HepG2 (cell line): ENCODE data around the gene LRRC28. TPM values are rescaled to one million over a fixed set of nuclear protein-coding genes. Genes with fewer than 3 reads are reported as not detected.

Source experiments
- ARHGAP35 ChIP-seq: sonication (generic); formaldehyde crosslinking; IDR thresholded peaks from 2 replicates; pipeline ENCODE4 v1.9.0; 2022; ENCODE audit warnings: mild to moderate bottlenecking, inconsistent platforms, moderate library complexity, missing genetic modification reagents, borderline replicate concordance
- BORCS8-MEF2B ChIP-seq: sonication (generic); formaldehyde crosslinking; IDR thresholded peaks from 2 replicates; pipeline ENCODE4 v1.8.0; 2022; ENCODE audit warnings: mild to moderate bottlenecking, missing genetic modification reagents
- CREM ChIP-seq, 2 experiments: sonication (generic) in 1 of 2; formaldehyde crosslinking in 1 of 2; IDR thresholded peaks; 2 replicates each; pipeline versions ENCODE4 v1.4.0 to v1.6.1; 2016 to 2020; ENCODE audit warnings: antibody characterized with exemption in 1 of 2, mild to moderate bottlenecking in 1 of 2, missing genetic modification reagents in 1 of 2
- CTCF ChIP-seq: sonication (generic); formaldehyde crosslinking; IDR thresholded peaks from 2 replicates; pipeline ENCODE4 v1.5.0; 2020; ENCODE audit warnings: mild to moderate bottlenecking, missing genetic modification reagents, moderate library complexity
- E2F2 ChIP-seq: sonication (generic); formaldehyde crosslinking; IDR thresholded peaks from 2 replicates; pipeline ENCODE4 v1.4.0; 2020; ENCODE audit warnings: missing genetic modification reagents, borderline replicate concordance
- EED ChIP-seq: sonication (generic); formaldehyde crosslinking; IDR thresholded peaks from 2 replicates; pipeline ENCODE4 v1.5.0; 2020; ENCODE audit warnings: mild to moderate bottlenecking, missing genetic modification reagents
- FOXA3 ChIP-seq: IDR thresholded peaks from 2 replicates; pipeline ENCODE4 v1.6.1; 2016; ENCODE audit warnings: missing genetic modification reagents, missing compliant biosample characterization
- IKZF5 ChIP-seq: IDR thresholded peaks from 2 replicates; pipeline ENCODE4 v1.6.1; 2018; ENCODE audit warnings: missing genetic modification reagents, mild to moderate bottlenecking, missing compliant biosample characterization
- IRF2 ChIP-seq: IDR thresholded peaks from 2 replicates; pipeline ENCODE4 v1.6.1; 2018; ENCODE audit warnings: missing genetic modification reagents, missing compliant biosample characterization
- KDM1A ChIP-seq: IDR thresholded peaks from 2 replicates; pipeline ENCODE4 v1.6.1; 2016; ENCODE audit warnings: missing compliant biosample characterization
- MEF2D ChIP-seq: sonication (generic); formaldehyde crosslinking; IDR thresholded peaks from 2 replicates; pipeline ENCODE4 v1.5.1; 2020; ENCODE audit warnings: mild to moderate bottlenecking, missing genetic modification reagents
- MEIS1 ChIP-seq: sonication (generic); formaldehyde crosslinking; IDR thresholded peaks from 2 replicates; pipeline ENCODE4 v1.9.0; 2021; ENCODE audit warnings: mild to moderate bottlenecking, missing genetic modification reagents, moderate library complexity, borderline replicate concordance
- MTA3 ChIP-seq: sonication (generic); formaldehyde crosslinking; IDR thresholded peaks from 2 replicates; pipeline ENCODE4 v1.4.0; 2020; ENCODE audit warnings: missing genetic modification reagents
- NR2F6 ChIP-seq, 2 experiments: IDR thresholded peaks; 2 replicates each; pipeline ENCODE4 v1.6.1; 2016; ENCODE audit warnings: antibody characterized with exemption in 1 of 2, mild to moderate bottlenecking in 1 of 2
- PREB ChIP-seq: sonication (generic); formaldehyde crosslinking; IDR thresholded peaks from 2 replicates; pipeline ENCODE4 v1.4.0; 2020; ENCODE audit warnings: missing genetic modification reagents
- PRMT3 ChIP-seq: sonication (generic); formaldehyde crosslinking; IDR thresholded peaks from 2 replicates; pipeline ENCODE4 v1.8.1; 2022; ENCODE audit warnings: low read depth, mild to moderate bottlenecking, moderate library complexity, missing genetic modification reagents, borderline replicate concordance
- SIX4 ChIP-seq: sonication (generic); formaldehyde crosslinking; IDR thresholded peaks from 2 replicates; pipeline ENCODE4 v1.4.0; 2020; ENCODE audit warnings: missing genetic modification reagents
- TEAD2 ChIP-seq: sonication (generic); formaldehyde crosslinking; IDR thresholded peaks from 2 replicates; pipeline ENCODE4 v1.9.0; 2021; ENCODE audit warnings: missing genetic modification reagents
- U2AF2 ChIP-seq: fragments of 200-400 bp; formaldehyde crosslinking; IDR thresholded peaks from 2 replicates; pipeline ENCODE4 v1.6.1; 2017; ENCODE audit warnings: low read depth, mild to moderate bottlenecking, low read length
- ZFX ChIP-seq: sonication (generic); formaldehyde crosslinking; IDR thresholded peaks from 2 replicates; pipeline ENCODE4 v1.4.0; 2020; ENCODE audit warnings: mild to moderate bottlenecking, low read depth, missing genetic modification reagents, moderate library complexity
- ZNF326 ChIP-seq: sonication (generic); formaldehyde crosslinking; IDR thresholded peaks from 2 replicates; pipeline ENCODE4 v1.4.0; 2020; ENCODE audit warnings: missing genetic modification reagents, borderline replicate concordance
- ZNF350 ChIP-seq: sonication (generic); formaldehyde crosslinking; IDR thresholded peaks from 2 replicates; pipeline ENCODE4 v1.4.0; 2020; ENCODE audit warnings: mild to moderate bottlenecking, low read depth, missing genetic modification reagents, borderline replicate concordance
- ZNF383 ChIP-seq: sonication (generic); formaldehyde crosslinking; IDR thresholded peaks from 2 replicates; pipeline ENCODE4 v1.4.0; 2020; ENCODE audit warnings: missing genetic modification reagents, mild to moderate bottlenecking, borderline replicate concordance
- ZNF644 ChIP-seq: IDR thresholded peaks from 2 replicates; pipeline ENCODE4 v1.6.1; 2016; ENCODE audit warnings: low read depth
- ZNF75D ChIP-seq: sonication (generic); formaldehyde crosslinking; IDR thresholded peaks from 2 replicates; pipeline ENCODE4 v1.8.1; 2023; ENCODE audit warnings: missing genetic modification reagents, mild to moderate bottlenecking, borderline replicate concordance
- ZSCAN25 ChIP-seq: sonication (generic); formaldehyde crosslinking; IDR thresholded peaks from 2 replicates; pipeline ENCODE4 v1.8.0; 2022; ENCODE audit warnings: mild to moderate bottlenecking, missing genetic modification reagents
- polyA plus RNA-seq, 8 experiments: library from polyadenylated mRNA; depleted of rRNA in 3 of 8; stranded (reverse) in 7 of 8; unstranded in 1 of 8; fragments of >200 nt; fragmentation: Illumina TruSeq in 4 of 8; extraction: Trizol in 4 of 8; gene quantifications; 2 replicates each; pipeline versions ENCODE4 v1.2.1 to v1.2.3, GENCODE V29; 2011 to 2016; ENCODE audit warnings: low read depth in 4 of 8, missing spikeins in 1 of 8, mixed read lengths in 1 of 8; ENCODE audit not compliant: insufficient read depth in 1 of 8
- total RNA-seq, 5 experiments: library from RNA; depleted of rRNA; stranded (reverse); fragments of >200 nt; fragmentation: Illumina TruSeq; extraction: Trizol; gene quantifications; 2 replicates each; pipeline ENCODE4 v1.2.3, GENCODE V29; 2016; ENCODE audit warnings: low read depth in 1 of 5

Gene LRRC28
- total and polyA plus RNA-seq, 2 of the 13 experiments (the other 11 are each of a cell fraction or from before 2014, with no cell fraction given) = 17.5 to 21.3 TPM

GRCh38 chr15:99305761-99306505, 54.7 kb downstream of the LRRC28 start (continued):
- TF ChIP-seq E2F2 (CRISPR knock-in tag) (no peak), CREM (IDR thresholded peaks at IDR 0.05) (no peak), CREM (CRISPR knock-in tag; IDR thresholded peaks at IDR 0.05) (no peak), ZFX (CRISPR knock-in tag) (no peak), ZNF326 (no peak), TEAD2 (CRISPR knock-in tag) (no peak), IRF2 (CRISPR knock-in tag) (no peak), MTA3 (CRISPR knock-in tag) (no peak), ZNF383 (no peak), CTCF (CRISPR knock-in tag) (no peak), ARHGAP35 (CRISPR knock-in tag) (no peak), PRMT3 (CRISPR knock-in tag) (no peak), ZNF644 (CRISPR knock-in tag) (no peak), MEIS1 (CRISPR knock-in tag) (no peak), SIX4 (CRISPR knock-in tag) (peak; percentile 72), PREB (CRISPR knock-in tag) (no peak), ZSCAN25 (no peak), ZNF350 (CRISPR knock-in tag) (no peak), U2AF2 (no peak), BORCS8-MEF2B (CRISPR knock-in tag) (no peak), FOXA3 (CRISPR knock-in tag) (no peak; the same call in 1 of the 2 replicates), ZNF75D (CRISPR knock-in tag) (no peak), MEF2D (CRISPR knock-in tag) (peak; percentile 69; the same call in 1 of the 2 replicates), EED (CRISPR knock-in tag) (no peak), IKZF5 (CRISPR knock-in tag) (no peak), NR2F6 (IDR thresholded peaks at IDR 0.05) (no peak), NR2F6 (CRISPR knock-in tag; IDR thresholded peaks at IDR 0.05) (no peak), KDM1A (CRISPR knock-in tag) (no peak)
